GM12801 (cell line): ENCODE data around the gene BZW2.

Experiments
- TF ChIP-seq, protein P1 (sequence below): IDR thresholded peaks from one replicate; pipeline ENCODE4 v1.5.1; 2011; ENCODE audit warnings: control low read depth; ENCODE audit not compliant: insufficient read length; ENCODE audit errors: extremely low read depth

BZW2 gene

GRCh38 chr7:16740623-16740953 lies 94.6 kb downstream of the BZW2 start:
- TF ChIP-seq, protein P1, sequence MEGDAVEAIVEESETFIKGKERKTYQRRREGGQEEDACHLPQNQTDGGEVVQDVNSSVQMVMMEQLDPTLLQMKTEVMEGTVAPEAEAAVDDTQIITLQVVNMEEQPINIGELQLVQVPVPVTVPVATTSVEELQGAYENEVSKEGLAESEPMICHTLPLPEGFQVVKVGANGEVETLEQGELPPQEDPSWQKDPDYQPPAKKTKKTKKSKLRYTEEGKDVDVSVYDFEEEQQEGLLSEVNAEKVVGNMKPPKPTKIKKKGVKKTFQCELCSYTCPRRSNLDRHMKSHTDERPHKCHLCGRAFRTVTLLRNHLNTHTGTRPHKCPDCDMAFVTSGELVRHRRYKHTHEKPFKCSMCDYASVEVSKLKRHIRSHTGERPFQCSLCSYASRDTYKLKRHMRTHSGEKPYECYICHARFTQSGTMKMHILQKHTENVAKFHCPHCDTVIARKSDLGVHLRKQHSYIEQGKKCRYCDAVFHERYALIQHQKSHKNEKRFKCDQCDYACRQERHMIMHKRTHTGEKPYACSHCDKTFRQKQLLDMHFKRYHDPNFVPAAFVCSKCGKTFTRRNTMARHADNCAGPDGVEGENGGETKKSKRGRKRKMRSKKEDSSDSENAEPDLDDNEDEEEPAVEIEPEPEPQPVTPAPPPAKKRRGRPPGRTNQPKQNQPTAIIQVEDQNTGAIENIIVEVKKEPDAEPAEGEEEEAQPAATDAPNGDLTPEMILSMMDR, result no peak

DNA sequence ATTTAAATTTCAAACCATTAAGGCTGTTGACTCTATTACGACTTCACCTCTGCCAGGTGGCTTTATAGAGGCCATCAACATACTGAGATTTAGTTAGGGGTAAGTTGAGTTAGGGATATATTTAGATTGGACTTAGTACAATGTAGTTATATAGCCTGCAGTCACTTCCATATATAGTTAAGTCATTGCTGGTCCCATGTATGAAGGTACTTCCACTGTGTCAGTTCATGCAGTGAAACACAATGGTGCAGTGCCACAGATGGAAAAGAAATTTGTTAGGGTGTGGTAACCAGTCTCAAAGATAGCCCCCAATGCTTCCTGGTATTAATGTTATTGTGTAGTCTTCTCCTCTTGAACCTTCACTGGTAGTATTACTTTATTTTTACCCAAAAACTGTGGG lies 95.0 kb downstream of the BZW2 start:
- TF ChIP-seq, protein P1, result no peak

- TF ChIP-seq, protein P1, result no peak
Measured at GRCh38 chr7:16741676-16742075, 95.7 kb downstream of the BZW2 start.

GRCh38 chr7:16742547-16742946 lies 96.6 kb downstream of the BZW2 start:
- TF ChIP-seq, protein P1, result no peak

GRCh38 chr7:16743236-16743635 lies 97.3 kb downstream of the BZW2 start:
- TF ChIP-seq, protein P1, result no peak

DNA sequence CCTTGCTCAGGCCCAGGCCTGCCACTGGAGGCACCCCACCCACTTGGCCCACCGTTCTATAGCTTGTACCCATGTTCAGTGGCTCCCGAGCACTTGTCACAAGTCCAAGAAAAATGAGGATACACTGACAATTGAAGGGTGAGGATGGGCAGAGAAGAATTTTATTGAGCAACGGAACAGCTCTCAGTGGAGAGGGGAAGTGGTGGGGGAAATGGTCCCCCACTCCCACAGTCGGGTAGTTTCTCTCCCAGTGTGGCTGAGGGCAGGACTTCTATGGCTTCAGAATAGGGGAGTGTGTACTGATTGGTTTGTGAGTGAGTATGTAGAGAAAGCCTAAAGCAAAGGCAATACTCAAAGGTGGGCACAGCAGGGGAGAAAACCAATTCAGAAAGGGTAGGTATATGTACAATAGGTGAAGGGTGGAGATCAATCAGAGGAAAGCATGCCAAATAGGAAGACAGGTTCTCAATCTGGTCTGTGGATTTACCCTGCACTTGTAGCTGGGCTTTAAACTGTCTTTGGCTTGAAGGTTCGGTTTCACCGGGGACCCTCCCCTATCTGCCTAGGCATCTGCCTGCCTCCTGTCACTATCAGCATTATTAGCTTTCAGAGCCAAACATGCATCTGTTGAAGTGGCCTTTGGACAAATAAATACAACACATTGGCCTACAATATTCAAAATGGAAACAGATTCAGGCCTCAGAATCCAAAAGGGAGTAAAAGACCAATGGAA lies 98.7 kb downstream of the BZW2 start:
- TF ChIP-seq, protein P1, result no peak

DNA sequence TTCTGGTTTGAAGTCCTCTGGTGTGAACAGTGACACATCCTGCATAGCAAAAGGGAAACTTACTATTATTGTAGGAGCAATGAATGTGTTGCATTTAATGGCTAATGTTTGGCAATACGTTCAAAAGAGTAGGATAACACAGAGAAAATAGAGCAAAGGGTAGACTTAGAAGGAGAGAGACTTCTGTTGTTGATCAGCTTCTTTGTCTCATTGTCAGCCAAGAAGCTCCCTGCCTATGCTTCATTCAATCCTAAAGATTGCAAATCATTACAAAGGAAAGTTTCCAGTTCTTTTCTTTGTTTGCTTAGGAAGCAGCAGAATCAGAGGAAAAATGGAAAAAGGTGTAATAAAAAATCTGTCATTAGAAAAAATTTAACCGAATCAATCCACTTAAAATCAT lies 99.7 kb downstream of the BZW2 start:
- TF ChIP-seq, protein P1, result no peak
